IMR-90 (cell line): ENCODE measurements around the gene KITLG. TPM values are rescaled to one million over a fixed set of nuclear protein-coding genes. Genes with fewer than 3 reads are reported as not detected.

Experiments
- ATAC-seq: fragments of 200-7000 bp; cut with Tn5 transposase; 2 replicates; pipeline ENCODE4 v1.9.1; 2020; ENCODE audit warnings: low read depth, mild to moderate bottlenecking, moderate library complexity
- BruUV-seq: library from RNA; stranded (reverse); fragments of 400-500 nt; replicated peaks from 2 replicates; lab custom pipeline; 2021; lab: Mats Ljungman, UMichigan
- CTCF ChIA-PET: fragments of 300-600 bp; formaldehyde crosslinking; extraction: SDS; loops from one replicate; lab custom pipeline; 2021; ENCODE audit warnings: antibody characterized with exemption; lab: Yijun Ruan, JAX
- POLR2A ChIA-PET: fragments of 300-600 bp; sonication (Branson Sonifier 250); formaldehyde crosslinking; loops from one replicate; lab custom pipeline; 2022; ENCODE audit warnings: antibody characterized with exemption; ENCODE audit not compliant: unreplicated experiment; lab: Charles Lee
- DNase-seq: peaks from one replicate; pipeline ENCODE4 v3.0.0; 2013
- H2AFZ ChIP-seq: replicated peaks from 2 replicates; pipeline ENCODE3; 2013; ENCODE audit warnings: low read length, mild to moderate bottlenecking; ENCODE audit not compliant: poor library complexity
- H2AK5ac ChIP-seq: 2 replicates; pipeline ENCODE4 v1.6.1; 2013; ENCODE audit warnings: low read depth, low read length, inconsistent platforms
- H2AK9ac ChIP-seq: replicated peaks from 2 replicates; pipeline ENCODE3; 2013; ENCODE audit warnings: mild to moderate bottlenecking, low read depth, low read length, moderate library complexity; ENCODE audit not compliant: poor library complexity
- H2BK120ac ChIP-seq: 2 replicates; pipeline ENCODE4 v1.6.1; 2013; ENCODE audit warnings: low read depth, low read length, inconsistent platforms
- H2BK15ac ChIP-seq: 3 replicates; pipeline ENCODE4 v1.6.1; 2013; ENCODE audit warnings: low read depth, low read length, inconsistent platforms
- H2BK20ac ChIP-seq: 2 replicates; pipeline ENCODE4 v1.6.1; 2013; ENCODE audit warnings: low read depth, mild to moderate bottlenecking, inconsistent platforms, low read length, moderate library complexity
- H2BK5ac ChIP-seq: 2 replicates; pipeline ENCODE4 v1.6.1; 2013; ENCODE audit warnings: mild to moderate bottlenecking, low read depth, low read length, inconsistent platforms; ENCODE audit not compliant: poor library complexity, severe bottlenecking
- H3K14ac ChIP-seq: replicated peaks from 2 replicates; pipeline ENCODE4 v1.6.1; 2013; ENCODE audit warnings: low read depth, low read length, inconsistent platforms
- H3K18ac ChIP-seq: 2 replicates; pipeline ENCODE4 v1.6.1; 2013; ENCODE audit warnings: low read depth, low read length, control low read depth
- H3K23ac ChIP-seq: 2 replicates; pipeline ENCODE4 v1.6.1; 2013; ENCODE audit warnings: low read depth, low read length, inconsistent platforms
- H3K27ac ChIP-seq: 2 replicates; pipeline ENCODE4 v1.5.1; 2013; ENCODE audit warnings: mild to moderate bottlenecking, control low read depth, low read length; ENCODE audit not compliant: insufficient read depth
- H3K27me3 ChIP-seq: 2 replicates; pipeline ENCODE4 v1.6.1; 2013; ENCODE audit warnings: low read length; ENCODE audit not compliant: control insufficient read depth, insufficient read depth
- H3K36me3 ChIP-seq: 2 replicates; pipeline ENCODE4 v1.6.1; 2013; ENCODE audit warnings: low read length, mixed read lengths; ENCODE audit not compliant: control insufficient read depth, insufficient read depth
- H3K4ac ChIP-seq: 2 replicates; pipeline ENCODE4 v1.6.1; 2013; ENCODE audit warnings: low read depth, low read length, inconsistent platforms
- H3K4me1 ChIP-seq: 2 replicates; pipeline ENCODE4 v1.6.1; 2013; ENCODE audit warnings: low read length, mixed read lengths; ENCODE audit not compliant: control insufficient read depth, insufficient read depth
- H3K4me2 ChIP-seq: 2 replicates; pipeline ENCODE4 v1.6.1; 2013; ENCODE audit warnings: low read depth, mild to moderate bottlenecking, control low read depth, low read length, moderate library complexity
- H3K4me3 ChIP-seq: 2 replicates; pipeline ENCODE4 v1.5.1; 2013; ENCODE audit warnings: low read depth, mild to moderate bottlenecking, control low read depth, low read length, moderate library complexity; ENCODE audit not compliant: insufficient read depth
- H3K56ac ChIP-seq: 2 replicates; pipeline ENCODE4 v1.6.1; 2013; ENCODE audit warnings: low read length, inconsistent platforms; ENCODE audit not compliant: insufficient read depth; ENCODE audit errors: extremely low read depth
- H3K79me1 ChIP-seq, 2 experiments: 2 replicates each; pipeline ENCODE4 v1.6.1; 2013; ENCODE audit warnings: low read length in 2 of 2, inconsistent platforms in 1 of 2, low read depth in 1 of 2
- H3K9ac ChIP-seq: 2 replicates; pipeline ENCODE4 v1.6.1; 2013; ENCODE audit warnings: low read depth, low read length, control low read depth
- H3K9me1 ChIP-seq: 2 replicates; pipeline ENCODE4 v1.6.1; 2013; ENCODE audit warnings: low read length, inconsistent platforms; ENCODE audit not compliant: insufficient read depth
- H3K9me3 ChIP-seq: 2 replicates; pipeline ENCODE4 v1.6.1; 2013; ENCODE audit warnings: low read length; ENCODE audit not compliant: control insufficient read depth, insufficient read depth
- H4K20me1 ChIP-seq: 2 replicates; pipeline ENCODE4 v1.6.1; 2013; ENCODE audit warnings: low read length, inconsistent platforms; ENCODE audit not compliant: insufficient read depth
- H4K5ac ChIP-seq: 2 replicates; pipeline ENCODE4 v1.6.1; 2013; ENCODE audit warnings: mild to moderate bottlenecking, low read depth, low read length, control low read depth
- H4K8ac ChIP-seq, 2 experiments: 2 replicates each; pipeline ENCODE4 v1.6.1; 2013; ENCODE audit warnings: low read depth in 2 of 2, low read length in 2 of 2, control low read depth in 1 of 2, inconsistent platforms in 1 of 2
- H4K91ac ChIP-seq: 2 replicates; pipeline ENCODE4 v1.6.1; 2013; ENCODE audit warnings: low read depth, low read length, inconsistent platforms; ENCODE audit not compliant: insufficient read depth
- MAZ ChIP-seq: IDR thresholded peaks from 2 replicates; pipeline ENCODE4 v1.6.1; 2012; ENCODE audit warnings: low read depth, mild to moderate bottlenecking, low read length, improper control_type of control experiment, moderate library complexity, borderline replicate concordance
- MXI1 ChIP-seq: IDR thresholded peaks from 2 replicates; pipeline ENCODE4 v1.6.1; 2012; ENCODE audit warnings: low read depth, mild to moderate bottlenecking, low read length, moderate library complexity, borderline replicate concordance
- WGBS, 2 experiments: methylation state at CpG; one replicate each; pipeline versions ENCODE4 v1.1.5 to v1.1.7; 2013; ENCODE audit warnings: missing lambda C conversion rate in 2 of 2; ENCODE audit not compliant: insufficient read length in 1 of 2; ENCODE audit errors: extremely low coverage in 2 of 2; 5-methylcytosine and 5-hydroxymethylcytosine counted together
- dilution Hi-C: fragments of 300-500 bp; cut with HindIII; formaldehyde crosslinking; loops from one replicate; pipeline ENCODE4 v1.14.3; 2018; ENCODE audit warnings: low sequenced_read_pairs; ENCODE audit not compliant: unreplicated experiment
- in situ Hi-C: fragments of 300-500 bp; cut with MboI; formaldehyde crosslinking; loops from 3 replicates; pipeline ENCODE4 v1.14.3; 2019; ENCODE audit warnings: low sequenced_read_pairs, inconsistent platforms, mixed read lengths
- intact Hi-C: fragments of 100-400 bp; cut with micrococcal nuclease; formaldehyde crosslinking; loops from 2 replicates; pipeline ENCODE4 v1.10.0; 2022
- polyA plus RNA-seq, 3 experiments: library from polyadenylated mRNA; depleted of rRNA; stranded (reverse); fragments of >200 nt; gene quantifications; 2 replicates each; pipeline ENCODE4 v1.2.3, GENCODE V29; 2012; ENCODE audit warnings: low replicate concordance in 1 of 3
- total RNA-seq: library from RNA; depleted of rRNA; stranded (reverse); fragments of >200 nt; gene quantifications from 2 replicates; pipeline ENCODE4 v1.2.3, GENCODE V29; 2012

The KITLG gene
- total and polyA plus RNA-seq, 2 of the 4 experiments (the other 2 are of a cell fraction), result 14.5 to 87.5 TPM

- dilution Hi-C loops, result loop anchor here (25.0 kb wide), 1 partner anchor 408 kb away; no protein-coding TSS in a partner anchor
- peak overlapping the region; percentile 70; the same call in 1 of the 2 replicates for H3K56ac ChIP-seq
- 0% methylated on average over 8 of the region's 30 CpGs; no CpG with 5 or more reads in 1 of the 2 experiments for WGBS, 2 experiments
- peaks cover 0 to 23% of the 10 kb centered on the region in 2 experiments; a peak in 2 of 4 replicates for H3K79me1 ChIP-seq
- H2AK9ac ChIP-seq, result peak overlapping the region; percentile 84
- H3K23ac ChIP-seq, result peak overlapping the region; percentile 83
- H2BK5ac ChIP-seq, result peak overlapping the region; percentile 28
- H3K9me1 ChIP-seq, result no peaks in the 10 kb centered on the region
- ChIA-PET POLR2A (interaction anchor here (0.6 to 0.7 kb wide), 2 partner anchors 189 to 391 kb away, joined by 3 to 7 read pairs; no protein-coding TSS in a partner anchor), CTCF (interaction anchor here (0.6 to 1.3 kb wide), 11 partner anchors 8 to 426 kb away, joined by 3 to 5 read pairs (median 3); no protein-coding TSS in a partner anchor)
- no peaks in the 10 kb centered on the region for H3K4me1 ChIP-seq
- no TSS peak for BruUV-seq
- H3K9me3 ChIP-seq, result no peaks in the 10 kb centered on the region
- no peaks in the 10 kb centered on the region for H3K27me3 ChIP-seq
- H3K4me2 ChIP-seq, result peak overlapping the region; percentile 97
- peak overlapping the region; percentile 32; the same call in 2 of the 3 replicates for H2BK15ac ChIP-seq
- peak overlapping the region; percentile 78 for H2BK120ac ChIP-seq
- H3K36me3 ChIP-seq, result no peaks in the 10 kb centered on the region
- DNase-seq (no peak), ATAC-seq (peak; percentile 33)
- no peak overlapping the region for H2BK20ac ChIP-seq
- intact Hi-C loops, result loop anchor here (1.0 to 10.0 kb wide), 6 partner anchors 58 to 945 kb away; partner anchors contain the start of genes GALNT4 and POC1B
- TF ChIP-seq MAZ (no peak), MXI1 (0 out of 2 replicates have a peak, but pooled peaks have one; percentile 18)
- H3K14ac ChIP-seq, result peak overlapping the region; percentile 93
- H4K5ac ChIP-seq, result peak overlapping the region; percentile 17; the same call in 1 of the 2 replicates
- peaks cover 19% of the 10 kb centered on the region for H4K20me1 ChIP-seq
- H3K4ac ChIP-seq, result peak overlapping the region; percentile 81
- H3K27ac ChIP-seq, result peak overlapping the region; percentile 67
- peak overlapping the region; percentile 43; the same call in 1 of the 2 replicates for H2AK5ac ChIP-seq
- H3K9ac ChIP-seq, result peak overlapping the region; percentile 82
- peak overlapping the region; percentile 81 for H2AFZ ChIP-seq
- peak overlapping the region; percentile 52 for H3K4me3 ChIP-seq
- H4K91ac ChIP-seq, result peak overlapping the region; percentile 54; the same call in 1 of the 2 replicates
- peak overlapping the region; percentile 46 to 47 for H4K8ac ChIP-seq
- H3K18ac ChIP-seq, result peak overlapping the region; percentile 19
- in situ Hi-C loops, result loop anchor here (25.0 kb wide), 1 partner anchor 408 kb away; no protein-coding TSS in a partner anchor
These were observed 645 bp downstream of the KITLG start for GRCh38 chr12:88579601-88580050.
